HG03196 (cell line): ENCODE results near the gene KRTAP9-6.
"Not testable (repeated sequence)": the region's sequence is repeated elsewhere in the genome, so short reads cannot be mapped to it uniquely, and the experiment has no call there.

Experiments used
- ATAC-seq: cut with Tn5 transposase; IDR thresholded peaks from one replicate; pipeline ENCODE4 v1.9.1; 2021; ENCODE audit not compliant: unreplicated experiment

Gene KRTAP9-6

GRCh38 chr17:41271323-41271722, 6.1 kb downstream of the KRTAP9-6 start:
- ATAC-seq, result not testable (repeated sequence)

GRCh38 chr17:41271858-41272257, 6.7 kb downstream of the KRTAP9-6 start:
- no peak for ATAC-seq

- not testable (repeated sequence) for ATAC-seq
Measured at GRCh38 chr17:41275648-41276190, 10.5 kb downstream of the KRTAP9-6 start, which contains the start of gene KRTAP9-7. KRTAP9-7 (plus strand) TSS chr17:41275698; CDS start chr17:41275698, 0 bp downstream.

- ATAC-seq, result no peak
Measured at GRCh38 chr17:41278176-41278955, 13.2 kb downstream of the KRTAP9-6 start.

GRCh38 chr17:41284043-41284442, 18.9 kb downstream of the KRTAP9-6 start:
- ATAC-seq, result no peak

GRCh38 chr17:41284546-41284945, 19.4 kb downstream of the KRTAP9-6 start:
- no peak for ATAC-seq

GRCh38 chr17:41287050-41287449, 21.9 kb downstream of the KRTAP9-6 start:
- ATAC-seq, result no peak

- ATAC-seq, result no peak
Measured at GRCh38 chr17:41294016-41294415, 28.8 kb downstream of the KRTAP9-6 start.

GRCh38 chr17:41296846-41297245, 31.7 kb downstream of the KRTAP9-6 start:
- ATAC-seq, result no peak

- ATAC-seq, result no peak
Measured at GRCh38 chr17:41298458-41299135, 33.4 kb downstream of the KRTAP9-6 start.

- no peak for ATAC-seq
Measured at GRCh38 chr17:41301204-41301790, 36.1 kb downstream of the KRTAP9-6 start.

- no peak for ATAC-seq
Measured at GRCh38 chr17:41301916-41302901, 37.0 kb downstream of the KRTAP9-6 start, which contains the start of gene KRTAP29-1. KRTAP29-1 (minus strand) TSS chr17:41302851; CDS start chr17:41302851, 0 bp downstream.

GRCh38 chr17:41302981-41303380, 37.8 kb downstream of the KRTAP9-6 start:
- no peak for ATAC-seq

GRCh38 chr17:41304091-41304490, 38.9 kb downstream of the KRTAP9-6 start:
- no peak for ATAC-seq

GRCh38 chr17:41307647-41308046, 42.5 kb downstream of the KRTAP9-6 start:
- ATAC-seq, result no peak

GRCh38 chr17:41308251-41308917, 43.2 kb downstream of the KRTAP9-6 start:
- peak; percentile 60 for ATAC-seq

GRCh38 chr17:41308918-41309359, 43.8 kb downstream of the KRTAP9-6 start, which contains the start of gene KRTAP16-1:
KRTAP16-1 (minus strand) TSS chr17:41309309; CDS start chr17:41309253, 56 bp downstream.
- peak; percentile 26 for ATAC-seq

GRCh38 chr17:41311111-41311510, 45.9 kb downstream of the KRTAP9-6 start:
- no peak for ATAC-seq

GRCh38 chr17:41315204-41315794, 50.1 kb downstream of the KRTAP9-6 start, which contains the start of gene KRTAP17-1:
KRTAP17-1 (minus strand) TSS chr17:41315710; CDS start chr17:41315650, 60 bp downstream.
- ATAC-seq, result no peak
